GM13977 (cell line): ENCODE measurements around the gene PIEZO1.

Experiments used
- DNase-seq: peaks from one replicate; pipeline ENCODE4 v3.0.0; 2012; ENCODE audit warnings: low spot score
- CTCF ChIP-seq: IDR thresholded peaks from 2 replicates; pipeline ENCODE4 v1.5.1; 2012; ENCODE audit warnings: mild to moderate bottlenecking, control low read depth; ENCODE audit not compliant: insufficient read depth; ENCODE audit errors: extremely low read depth, missing control alignments
- in situ Hi-C: fragments of 300-500 bp; cut with MboI; formaldehyde crosslinking; loops from one replicate; pipeline ENCODE4 v1.12.0; 2022; ENCODE audit warnings: low sequenced_read_pairs, low pct_unique_long_range_greater_than_20kb, mixed read lengths, inconsistent platforms; ENCODE audit not compliant: unreplicated experiment

The PIEZO1 gene

GRCh38 chr16:88695218-88695617 is 89.8 kb downstream of the PIEZO1 start:
- in situ Hi-C loops = no loop called here
- no peak for DNase-seq
- no peak for TF ChIP-seq CTCF

GRCh38 chr16:88694221-88695087 is 90.6 kb downstream of the PIEZO1 start:
- DNase-seq = no peak
- in situ Hi-C loops = no loop called here
- no peak for TF ChIP-seq CTCF

GRCh38 chr16:88693420-88694177 is 91.4 kb downstream of the PIEZO1 start:
- DNase-seq = no peak
- TF ChIP-seq CTCF = no peak
- in situ Hi-C loops = no loop called here

GRCh38 chr16:88692861-88693260 is 92.2 kb downstream of the PIEZO1 start:
- TF ChIP-seq CTCF = no peak
- no peak for DNase-seq
- in situ Hi-C loops = no loop called here

GRCh38 chr16:88691924-88692560 is 93.0 kb downstream of the PIEZO1 start:
- in situ Hi-C loops = no loop called here
- no peak for TF ChIP-seq CTCF
- no peak for DNase-seq

- DNase-seq = no peak
- in situ Hi-C loops = no loop called here
- no peak for TF ChIP-seq CTCF
These were observed 93.7 kb downstream of the PIEZO1 start for GRCh38 chr16:88691129-88691813.
